Activated CD4-positive, alpha-beta T cell treated with anti-CD3 and anti-CD28 coated beads, Interleukin-2, amount 50 U/mL, for 48 hours (primary cell): Measurements from ENCODE around the gene NEDD4.
"Not testable (repeated sequence)": the region's sequence is repeated elsewhere in the genome, so short reads cannot be mapped to it uniquely, and the experiment has no call there.

Experiments
- DNase-seq, 2 experiments: peaks; one replicate each; pipeline ENCODE4 v3.0.0-alpha.2; 2020

NEDD4 gene

DNA sequence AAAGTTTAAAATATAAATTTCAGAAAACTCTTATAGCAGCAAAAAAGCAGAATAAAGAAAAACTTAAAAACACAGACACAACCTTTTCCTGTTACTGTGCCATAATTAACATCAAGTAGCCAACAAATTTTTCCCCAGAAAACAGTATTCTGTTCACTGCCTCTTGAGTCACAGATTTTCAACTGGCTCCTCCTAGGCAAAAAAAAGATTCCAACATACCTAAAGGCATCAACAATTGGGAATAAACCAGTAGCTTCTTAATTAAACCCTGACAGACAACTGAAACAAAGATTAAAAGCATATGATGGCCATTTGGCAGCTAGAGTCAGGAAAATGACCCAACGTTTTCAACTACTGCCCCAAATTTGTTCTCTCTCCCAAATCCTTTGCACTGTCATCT, 10.9 kb upstream of the NEDD4 start:
- not testable (repeated sequence) for DNase-seq

DNA sequence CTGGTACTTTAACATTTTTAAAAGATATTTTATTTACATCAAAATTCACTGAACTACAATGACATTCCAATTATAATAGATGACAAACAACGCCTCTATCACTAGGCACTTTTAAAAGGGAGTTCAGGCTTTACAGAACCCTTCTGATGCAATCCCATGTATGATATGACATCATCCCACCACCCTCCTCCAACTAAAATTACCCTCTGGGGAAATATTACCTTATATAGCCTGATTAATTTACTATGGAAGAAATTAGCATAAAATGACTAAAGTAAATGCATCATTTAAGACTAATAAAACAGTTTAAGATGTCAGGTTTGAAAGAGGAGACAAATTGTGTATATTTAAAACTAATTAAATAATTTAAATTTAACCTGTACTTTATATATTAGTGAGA, 10.4 kb upstream of the NEDD4 start:
- not testable (repeated sequence) for DNase-seq

DNA sequence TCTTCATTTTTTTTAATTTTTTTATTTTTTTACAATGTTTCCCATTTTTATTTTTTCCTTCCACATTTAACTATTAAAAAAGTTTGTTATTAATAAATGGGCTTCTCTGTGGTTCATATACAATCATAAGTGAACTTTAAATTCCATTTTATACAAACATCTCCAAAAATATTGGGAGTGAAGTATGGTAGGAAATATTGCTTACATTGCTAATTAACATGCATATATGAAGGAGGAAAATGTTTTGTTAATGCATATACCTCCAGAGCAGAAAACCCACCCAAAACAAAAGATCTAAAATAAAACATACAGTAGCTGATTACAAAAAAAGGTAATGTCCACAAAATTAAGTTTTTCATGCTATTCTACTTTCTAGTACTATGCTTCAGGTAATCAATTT, 9.9 kb upstream of the NEDD4 start:
- not testable (repeated sequence) for DNase-seq

DNA sequence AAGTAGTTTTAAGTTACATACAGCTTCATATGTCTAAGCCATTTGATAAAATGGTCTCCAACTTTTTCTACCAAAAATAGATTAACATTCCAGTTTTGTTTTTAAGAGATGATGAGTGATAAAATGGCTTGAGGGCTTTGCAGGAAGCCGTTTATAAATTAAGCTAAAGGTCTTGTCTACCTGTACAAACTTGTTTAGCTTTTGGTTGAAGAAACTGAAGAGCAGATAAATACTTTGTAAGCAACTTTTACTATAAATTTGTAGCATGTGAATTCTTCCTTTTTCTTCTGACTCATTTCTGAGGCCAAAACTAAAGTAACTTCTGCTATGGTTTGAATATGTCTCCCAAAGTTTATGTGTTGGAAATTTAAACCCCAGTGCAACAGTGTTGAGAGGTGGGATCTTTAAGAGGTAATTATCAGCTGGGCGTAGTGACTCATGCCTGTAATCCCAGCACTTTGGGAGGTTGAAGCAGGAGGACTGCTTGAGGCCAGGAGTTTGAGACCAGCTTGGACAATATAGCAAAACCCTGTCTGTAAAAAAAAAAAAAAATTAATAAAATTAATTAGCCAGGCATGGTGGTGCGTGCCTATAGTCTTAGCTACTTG, 8.2 kb upstream of the NEDD4 start:
- DNase-seq = no peak

DNA sequence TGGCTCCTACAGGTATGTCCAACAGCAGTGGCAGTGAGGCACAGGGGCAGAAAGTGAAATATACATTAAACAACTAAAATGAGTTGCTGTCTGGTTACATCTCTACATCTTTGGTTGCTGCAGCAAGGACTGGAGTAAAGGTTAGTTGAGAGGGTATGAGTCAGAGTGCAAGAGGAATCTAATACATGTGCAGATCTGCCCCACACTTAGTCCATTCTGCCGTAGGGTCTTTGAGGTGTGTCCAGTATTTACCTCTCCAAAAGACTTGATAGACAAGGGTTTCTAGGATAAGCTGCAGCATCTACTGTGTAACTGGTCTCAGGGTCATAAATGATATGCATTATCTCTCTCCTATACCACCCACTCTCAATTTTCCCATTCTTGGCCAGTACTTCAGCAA, 6.2 kb upstream of the NEDD4 start:
- DNase-seq = no peak

DNA sequence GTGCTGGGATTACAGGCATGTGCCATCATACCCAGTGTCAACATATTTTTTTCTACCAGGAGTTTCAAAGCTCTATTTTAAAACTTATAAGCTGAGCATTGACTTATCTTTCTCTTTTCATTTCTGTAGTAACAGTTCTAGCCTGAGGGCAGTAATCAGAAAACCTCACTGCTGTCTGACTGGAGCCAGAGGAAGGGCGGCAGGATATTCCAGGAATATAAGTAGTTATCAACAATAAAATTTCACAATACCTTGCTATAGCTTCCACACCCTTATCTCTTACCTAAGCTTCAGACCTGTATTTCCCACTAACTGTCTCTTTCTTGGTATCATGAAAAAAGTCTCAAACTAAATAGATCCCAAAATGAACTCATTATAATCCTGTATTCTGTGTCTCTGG, 5.1 kb upstream of the NEDD4 start:
- no peak for DNase-seq

DNA sequence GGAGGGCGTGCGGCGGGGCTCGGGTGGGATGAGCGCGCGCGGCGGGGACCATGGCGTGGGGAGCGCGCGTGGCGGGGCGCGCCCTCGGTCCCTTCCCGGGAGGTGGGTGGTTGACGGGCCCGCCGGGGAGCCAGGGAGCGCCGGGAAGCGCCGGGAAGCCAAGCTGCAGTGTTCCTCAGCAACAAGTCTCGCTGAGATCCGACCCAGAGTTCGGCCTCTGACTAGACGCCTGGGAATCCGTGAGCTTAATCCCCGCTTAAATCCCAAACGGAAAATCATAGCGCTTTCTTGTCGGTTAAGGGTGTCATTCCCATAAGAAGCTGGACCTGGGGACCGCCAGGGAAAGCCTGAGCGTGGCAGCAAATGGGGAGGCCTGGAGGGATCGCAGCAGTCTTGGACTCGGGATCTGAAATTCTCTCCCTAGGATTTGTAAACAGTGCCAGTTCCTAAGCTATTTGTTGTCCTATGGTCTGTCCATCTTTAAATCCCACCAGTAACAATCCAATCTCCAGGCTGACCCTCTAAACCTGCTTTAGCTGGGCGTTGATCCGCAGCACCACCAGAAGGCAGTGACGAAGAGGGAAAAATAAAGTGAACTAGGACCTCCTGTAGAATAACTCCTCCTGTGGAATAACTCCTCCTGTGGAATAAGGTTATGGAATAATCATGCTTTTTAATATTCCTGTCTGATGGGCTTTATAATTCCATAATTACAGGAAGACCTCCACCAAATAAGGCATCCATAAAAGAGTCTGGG, 570 bp upstream of the NEDD4 start:
- DNase-seq = no peak

DNA sequence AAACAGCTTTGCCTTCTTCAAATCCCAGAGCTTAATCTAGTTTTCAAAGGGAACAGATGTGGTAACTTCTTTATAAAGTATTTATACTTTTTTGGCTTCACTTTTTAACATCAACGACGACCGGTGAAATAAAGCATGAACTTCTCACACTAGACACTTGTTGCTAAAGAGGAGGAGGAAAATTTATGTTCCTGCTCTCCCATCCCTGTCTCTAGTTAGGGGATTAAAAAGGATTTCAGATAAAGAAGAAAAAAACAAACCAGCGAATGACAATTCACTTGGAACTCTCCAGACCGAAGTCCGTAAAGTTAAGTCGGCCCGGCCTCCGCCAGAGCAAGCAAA, 672 bp downstream of the NEDD4 start:
- DNase-seq = no peak

DNA sequence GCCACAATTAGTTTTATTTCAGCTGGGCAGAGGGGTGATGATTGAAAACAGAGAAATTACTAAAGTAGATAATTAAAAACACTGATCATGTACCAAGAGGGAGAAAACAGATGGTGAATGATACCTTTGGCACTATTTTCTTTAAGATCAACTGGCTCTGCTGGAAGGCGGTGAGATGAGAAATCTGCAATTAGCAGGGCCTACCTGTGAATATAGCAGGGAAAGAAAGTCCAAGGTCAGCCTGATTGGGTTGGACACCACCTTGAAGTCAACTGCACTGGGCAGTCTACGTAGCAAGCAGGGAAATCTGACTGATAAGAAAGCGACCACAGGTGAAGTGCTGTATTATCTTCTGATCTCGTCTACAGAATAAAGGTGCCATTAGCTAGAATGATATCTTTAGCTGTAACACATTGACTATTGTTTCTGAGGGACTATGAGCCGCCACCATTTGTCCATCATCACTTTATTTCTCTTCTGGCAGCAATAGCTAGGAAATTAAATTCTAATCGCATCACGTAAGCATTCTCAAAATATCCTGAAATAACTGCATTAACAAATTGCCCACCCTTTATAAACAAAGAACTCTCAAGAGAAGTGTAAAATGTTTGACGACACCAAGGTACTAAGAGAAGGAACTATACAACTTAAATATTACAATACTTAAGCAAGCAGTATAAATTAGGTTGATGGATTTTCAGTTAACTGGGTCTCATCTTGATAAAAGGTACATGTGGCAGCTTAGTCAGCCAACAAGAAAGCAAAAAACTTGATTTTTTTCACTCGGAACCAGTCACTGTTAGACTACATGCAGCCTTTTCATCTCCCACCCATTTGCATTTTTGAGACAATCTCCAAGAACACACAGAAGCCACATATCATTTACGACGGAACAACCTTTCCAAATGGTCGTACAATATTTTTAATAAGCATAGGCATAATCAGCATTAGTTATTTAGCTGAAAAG, 1.3 kb downstream of the NEDD4 start:
- no peak for DNase-seq

DNA sequence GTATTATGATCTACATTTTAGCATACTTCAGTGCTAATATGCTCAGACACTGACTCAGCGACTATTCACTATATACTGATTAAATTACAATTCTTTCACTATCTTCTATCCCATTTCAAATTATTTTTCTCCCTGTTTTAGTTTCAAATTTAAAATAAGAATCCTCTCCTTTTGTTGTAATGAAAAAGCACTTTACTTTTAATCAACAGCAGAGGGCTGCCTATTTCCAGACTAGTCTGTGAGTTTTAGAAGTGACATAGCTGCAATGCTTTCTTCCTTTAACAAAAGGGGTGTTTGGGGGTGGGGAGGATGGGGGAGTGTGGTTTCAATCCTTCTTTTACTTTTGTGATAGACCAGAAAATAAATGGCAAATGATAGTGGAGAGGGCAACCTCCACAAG, 2.4 kb downstream of the NEDD4 start:
- DNase-seq = no peak

DNA sequence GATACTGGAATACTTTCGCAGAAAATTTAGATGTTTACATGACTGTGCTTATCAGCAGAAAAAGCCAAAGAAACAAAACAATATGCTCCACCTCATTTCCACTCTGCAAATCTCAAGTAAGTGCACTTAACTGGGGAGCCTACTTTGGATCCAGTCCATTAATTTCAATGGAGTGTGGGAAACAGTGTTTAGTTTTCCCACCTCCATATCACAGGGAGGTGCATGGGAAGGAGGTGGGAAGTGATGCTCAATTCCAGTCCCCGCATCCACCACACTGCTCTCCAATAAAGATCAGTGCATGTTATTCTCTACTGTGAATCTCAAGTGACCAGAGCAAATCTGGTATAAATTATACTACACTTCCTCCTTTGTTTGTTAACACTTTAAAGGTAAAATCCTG, 2.9 kb downstream of the NEDD4 start:
- no peak for DNase-seq

DNA sequence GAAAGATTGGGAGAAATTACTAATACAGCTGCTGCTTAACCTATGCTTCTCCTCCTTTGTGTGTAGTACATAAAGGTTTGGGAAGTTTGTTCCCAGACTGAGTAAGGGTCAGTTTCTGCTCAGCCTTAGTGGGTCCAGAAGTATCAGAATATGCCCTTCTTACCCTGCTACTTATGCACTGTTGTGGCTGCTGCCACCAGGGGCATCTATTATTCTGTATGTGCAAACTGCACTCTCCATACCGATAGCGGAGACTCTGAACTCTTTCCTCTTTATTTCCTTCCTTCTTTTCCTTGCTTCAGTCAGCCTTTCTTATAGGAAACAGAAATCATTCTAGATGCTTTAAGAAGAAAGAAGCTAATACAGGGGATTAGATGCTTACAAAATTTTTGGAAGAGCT, 4.0 kb downstream of the NEDD4 start:
- no peak for DNase-seq

DNA sequence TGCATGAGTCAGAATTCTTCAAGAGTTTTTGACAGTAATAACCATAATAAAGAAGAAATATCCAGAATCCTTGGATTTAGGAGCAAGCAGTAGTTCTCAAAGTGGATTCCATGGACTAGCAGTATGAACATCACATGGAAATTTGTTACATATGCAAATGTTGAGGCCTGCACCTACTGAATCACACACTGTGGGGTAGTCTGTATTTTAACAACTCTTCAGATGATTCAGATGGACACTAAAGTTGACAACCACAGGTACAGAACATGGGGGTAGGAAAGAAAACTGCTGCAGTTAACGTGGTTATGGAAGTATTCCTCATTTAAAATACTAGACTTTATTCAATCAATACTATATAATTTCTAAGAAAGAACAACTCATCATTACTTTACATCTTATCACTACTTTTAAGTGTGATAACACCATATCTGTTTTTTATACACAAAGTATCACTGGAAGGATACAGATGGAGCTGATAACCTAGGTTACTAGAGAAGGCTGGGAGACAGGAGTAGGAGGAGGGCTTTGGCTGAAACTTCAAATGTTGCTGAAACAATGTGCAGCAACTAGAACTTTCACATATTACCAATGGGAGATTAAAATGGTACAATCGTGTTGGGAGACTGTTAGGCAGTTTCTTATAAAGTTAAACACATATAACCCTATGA, 11.7 kb downstream of the NEDD4 start:
- no peak for DNase-seq

DNA sequence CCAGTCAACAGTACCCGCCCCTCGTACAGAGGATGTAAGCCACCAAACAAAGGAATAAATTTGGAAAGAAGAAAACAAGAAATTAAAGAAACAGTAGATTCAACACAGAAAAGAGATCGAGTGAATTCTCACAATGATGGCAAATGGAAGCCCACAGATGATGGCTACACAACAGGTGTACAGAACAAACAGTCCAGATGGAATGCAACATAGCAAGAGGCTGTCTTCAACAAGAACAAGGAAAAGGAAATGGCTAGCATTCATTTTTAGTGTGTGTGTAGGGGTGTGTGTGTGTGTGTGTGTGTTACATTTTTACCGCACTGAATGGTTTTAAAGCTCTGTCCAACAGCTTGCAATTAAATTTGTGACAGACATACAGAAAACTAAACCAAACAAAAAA, 12.9 kb downstream of the NEDD4 start:
- DNase-seq = no peak

DNA sequence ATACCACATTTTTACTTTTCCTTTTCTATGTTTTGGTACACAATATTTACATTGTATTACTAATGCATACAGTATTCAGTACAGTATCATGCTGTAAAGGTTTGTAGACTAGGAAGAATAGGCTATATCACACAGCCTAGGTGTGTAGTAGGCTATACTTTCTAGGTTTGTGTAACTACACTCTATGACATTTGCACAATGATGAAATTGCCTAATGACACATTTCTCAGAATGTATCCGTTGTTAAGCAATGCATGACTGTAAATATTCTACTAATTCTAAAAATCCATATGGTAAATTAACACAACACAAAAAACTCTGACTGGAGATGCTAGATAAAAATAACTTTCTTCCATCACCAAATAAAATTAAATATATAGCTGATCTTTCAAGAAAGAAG, 16.2 kb downstream of the NEDD4 start:
- DNase-seq = no peak

DNA sequence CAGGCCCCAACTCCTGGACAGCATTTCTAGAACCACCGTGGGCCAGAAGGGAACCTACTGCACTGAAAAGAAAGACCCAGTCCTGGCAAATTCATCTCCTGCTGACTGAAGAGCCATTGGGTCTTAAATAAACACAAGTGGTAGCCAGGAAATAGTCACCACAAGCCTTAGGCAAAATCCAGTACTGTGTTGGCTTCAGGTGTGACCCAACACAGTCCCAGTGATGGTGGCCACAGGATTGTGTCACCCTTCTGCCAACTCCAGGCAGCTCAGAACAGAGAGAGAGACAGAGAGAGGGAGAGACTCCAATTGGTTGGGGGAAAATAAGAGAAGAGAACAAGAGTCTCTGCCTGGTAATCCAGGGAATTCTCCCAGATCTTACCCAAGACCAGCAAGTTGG, 23.1 kb downstream of the NEDD4 start:
- DNase-seq = no peak

DNA sequence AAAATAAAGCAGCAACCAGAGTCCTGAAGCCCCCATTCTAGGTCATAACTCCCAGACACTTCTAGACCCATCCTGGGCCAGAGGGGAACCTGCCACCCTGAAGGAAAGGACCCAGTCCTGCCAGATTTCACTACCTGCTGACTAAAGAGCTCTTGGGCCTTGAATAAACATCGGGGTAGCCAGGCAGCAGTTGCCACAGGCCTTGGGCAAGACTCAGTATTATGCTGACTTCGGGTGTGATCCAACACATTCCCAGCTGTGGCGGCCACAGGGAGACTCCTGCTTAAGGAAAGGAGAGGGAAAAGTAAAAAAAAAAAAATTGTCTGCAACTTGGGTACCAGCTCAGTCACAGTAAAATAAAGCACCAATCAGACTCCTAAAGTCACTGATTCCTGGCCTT, 23.8 kb downstream of the NEDD4 start:
- DNase-seq = no peak

DNA sequence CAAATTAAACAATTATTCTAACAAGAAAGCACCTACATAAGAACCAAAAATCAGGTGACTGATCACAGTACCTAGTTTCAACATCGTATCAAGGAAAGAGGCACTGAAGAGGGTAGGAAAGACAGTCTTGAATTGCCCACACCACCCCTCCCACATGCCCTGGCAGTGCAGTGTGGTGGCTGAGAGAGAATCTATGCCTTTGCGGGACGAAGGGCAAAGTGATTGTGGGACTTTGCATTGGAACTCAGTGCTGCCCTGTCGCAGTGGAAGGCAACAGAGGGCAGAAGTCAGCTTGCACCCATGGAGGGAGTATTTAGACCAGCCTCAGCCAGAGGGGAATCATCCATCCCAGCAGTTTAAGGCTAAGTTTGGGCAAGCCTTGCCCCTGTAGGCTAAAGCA, 24.5 kb downstream of the NEDD4 start:
- DNase-seq = no peak

DNA sequence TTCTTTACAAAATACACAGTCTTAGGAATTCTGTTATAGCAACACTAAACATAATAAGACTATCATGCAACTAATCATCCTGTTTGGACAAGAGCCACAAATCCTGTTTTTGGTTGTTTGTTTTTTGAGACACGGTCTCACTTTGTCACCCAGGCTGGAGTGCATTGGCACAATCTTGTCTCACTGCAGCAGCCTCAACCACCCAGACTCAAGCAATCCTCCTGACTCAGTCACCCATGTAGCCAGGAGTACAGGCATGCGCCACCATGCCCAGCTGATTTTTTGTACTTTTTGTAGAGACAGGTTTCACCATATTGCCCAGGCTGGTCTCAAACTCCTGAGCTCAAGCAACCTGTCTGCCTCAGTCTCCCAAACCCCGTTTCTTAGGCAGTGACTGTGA, 28.3 kb downstream of the NEDD4 start:
- DNase-seq = no peak

DNA sequence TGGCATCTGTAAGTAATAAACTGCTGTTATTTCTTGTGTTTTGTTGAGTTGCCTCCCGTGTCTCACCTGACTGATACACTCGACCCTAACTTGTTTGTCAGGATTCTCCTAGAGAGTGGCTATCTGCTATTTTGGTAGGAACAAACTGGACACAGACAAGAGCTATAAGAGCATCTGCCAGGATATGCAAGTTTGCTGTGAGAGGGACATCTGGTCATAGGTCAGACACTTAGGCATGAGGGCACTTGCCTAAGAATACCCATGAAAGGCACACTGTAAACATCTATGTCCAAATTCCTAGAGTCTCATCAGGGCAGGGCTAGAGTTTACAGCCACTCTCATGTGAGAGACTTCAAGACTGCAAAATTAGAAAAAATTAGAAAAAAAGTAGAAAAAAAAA, 32.5 kb downstream of the NEDD4 start:
- DNase-seq = no peak

DNA sequence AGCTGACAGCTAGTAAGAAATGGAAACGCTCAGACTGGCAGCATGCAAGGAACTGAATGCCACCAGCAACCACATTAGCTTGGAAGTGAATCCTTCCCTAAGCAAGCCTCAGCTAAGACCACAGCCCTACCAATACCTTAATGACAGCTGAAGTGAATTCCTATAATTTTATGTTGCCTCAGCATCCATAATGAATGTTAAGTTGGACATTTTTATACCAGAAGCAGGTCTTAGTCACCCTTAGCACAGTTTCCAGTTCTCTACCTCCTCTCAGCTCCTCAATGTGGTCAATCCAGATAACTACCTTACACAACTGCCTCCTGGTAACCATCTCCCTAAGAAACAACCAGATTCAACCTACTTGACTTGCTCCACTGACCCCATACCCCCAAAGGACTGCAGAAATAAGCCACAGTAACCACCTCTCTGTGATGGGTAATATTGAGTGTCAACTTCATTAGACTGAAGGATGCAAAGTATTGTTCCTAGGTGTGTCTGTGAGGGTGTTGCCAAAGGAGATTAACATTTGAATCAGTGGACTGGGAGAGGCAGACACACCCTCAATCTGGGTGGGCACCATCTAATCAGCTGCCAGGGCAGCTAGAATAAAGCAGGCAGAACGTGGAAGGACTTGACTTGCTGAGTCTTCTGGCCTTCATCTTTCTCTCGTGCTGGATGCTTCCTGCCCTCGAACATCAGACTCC, 33.5 kb downstream of the NEDD4 start:
- DNase-seq = no peak

DNA sequence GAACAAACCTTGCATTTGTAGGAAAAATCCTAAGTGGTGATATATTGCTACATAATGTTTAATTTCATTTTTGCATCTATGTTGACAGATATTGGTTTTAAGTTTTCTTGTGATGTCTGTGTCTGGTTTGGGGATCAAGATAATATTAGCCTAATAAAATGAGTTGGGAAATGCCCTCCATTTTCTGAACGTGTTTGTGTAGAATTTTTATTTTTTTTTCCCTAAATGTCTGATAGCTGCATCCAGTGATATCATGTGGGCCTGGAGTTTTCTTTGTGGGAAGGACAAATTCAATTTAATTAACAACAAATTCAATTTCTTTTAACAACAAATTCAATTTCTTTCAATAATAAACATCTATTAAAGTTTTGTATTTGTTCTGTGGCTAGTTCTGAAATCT, 35.1 kb downstream of the NEDD4 start:
- DNase-seq = no peak
